GM12873 (cell line): ENCODE results near the gene VRK1.

Experiments used
- CTCF ChIP-seq: IDR thresholded peaks from 2 replicates; pipeline ENCODE4 v1.5.1; 2012; ENCODE audit warnings: low read depth, mild to moderate bottlenecking, moderate library complexity, low read length, control low read depth; ENCODE audit not compliant: insufficient read depth; ENCODE audit errors: missing control alignments

VRK1 gene

GRCh38 chr14:96909841-96910364 is 112.7 kb downstream of the VRK1 start:
- TF ChIP-seq CTCF: no peak

- no peak for TF ChIP-seq CTCF
Measured at GRCh38 chr14:96911499-96912149, 114.4 kb downstream of the VRK1 start.

- TF ChIP-seq CTCF: no peak
Measured at GRCh38 chr14:96914571-96915128, 117.5 kb downstream of the VRK1 start.

- no peak for TF ChIP-seq CTCF
Measured at GRCh38 chr14:96915478-96915877, 118.3 kb downstream of the VRK1 start.

- no peak for TF ChIP-seq CTCF
Measured at GRCh38 chr14:96916751-96917150, 119.6 kb downstream of the VRK1 start.

- TF ChIP-seq CTCF: no peak
Measured at GRCh38 chr14:96917442-96917963, 120.3 kb downstream of the VRK1 start.

- TF ChIP-seq CTCF: no peak
Measured at GRCh38 chr14:96920023-96920422, 122.8 kb downstream of the VRK1 start.
